Activated T-helper 1 cell treated with anti-CD3 and anti-CD28 coated beads, Interleukin-12 subunit alpha, Interleukin-12 subunit beta, Interleukin-2, Interleukin-4 antibody, amounts not matched to agents 30 ng/mL and 10 ng/mL and 1 ng/mL, durations not matched to agents 14 hours and 24 hours and 36 hours (primary cell): ENCODE measurements around the gene STON1. TPM values are rescaled to one million over a fixed set of nuclear protein-coding genes. Genes with fewer than 3 reads are reported as not detected.
"Not testable (repeated sequence)": the region's sequence is repeated elsewhere in the genome, so short reads cannot be mapped to it uniquely, and the experiment has no call there.

Experiments used
- DNase-seq: peaks from one replicate; pipeline ENCODE4 v3.0.0; 2021; ENCODE audit warnings: low spot score
- H3K27ac Mint-ChIP-seq: one replicate; pipeline ENCODE4 v1.8.0; 2021; ENCODE audit warnings: mild to moderate bottlenecking, mixed read lengths
- H3K27me3 Mint-ChIP-seq: one replicate; pipeline ENCODE4 v1.8.0; 2022; ENCODE audit warnings: mild to moderate bottlenecking, moderate library complexity, mixed read lengths; ENCODE audit not compliant: insufficient read depth
- H3K36me3 Mint-ChIP-seq: one replicate; pipeline ENCODE4 v1.8.0; 2021; ENCODE audit warnings: low read depth, mixed read lengths
- H3K4me1 Mint-ChIP-seq: one replicate; pipeline ENCODE4 v1.8.0; 2021; ENCODE audit warnings: low read depth, mixed read lengths
- H3K4me3 Mint-ChIP-seq: one replicate; pipeline ENCODE4 v1.8.0; 2021; ENCODE audit warnings: mild to moderate bottlenecking, moderate library complexity, mixed read lengths
- H3K9me3 Mint-ChIP-seq: one replicate; pipeline ENCODE4 v1.8.0; 2021; ENCODE audit warnings: mixed read lengths
- intact Hi-C: fragments of 100-400 bp; cut with micrococcal nuclease; formaldehyde crosslinking; loops from one replicate; pipeline ENCODE4 v1.15.1; 2024
- total RNA-seq: library from RNA; stranded (reverse); gene quantifications from 2 replicates; pipeline ENCODE4 v1.2.3, GENCODE V29; 2022

The STON1 gene
- total RNA-seq, 1 donor from 2014 or later, result 1.2 TPM

GRCh38 chr2:48532824-48533223 lies 2.9 kb downstream of the STON1 start:
- H3K36me3 Mint-ChIP-seq, result peaks cover 4% of the 10 kb centered on the region
- no peak overlapping the region for H3K4me3 Mint-ChIP-seq
- H3K9me3 Mint-ChIP-seq, result no peaks in the 10 kb centered on the region
- H3K27me3 Mint-ChIP-seq, result peaks cover 15% of the 10 kb centered on the region
- intact Hi-C loops, result no loop called here
- peaks cover 11% of the 10 kb centered on the region for H3K4me1 Mint-ChIP-seq
- DNase-seq, result no peak
- no peak overlapping the region for H3K27ac Mint-ChIP-seq

GRCh38 chr2:48534781-48535180 lies 4.8 kb downstream of the STON1 start:
- Mint-ChIP-seq H3K36me3 (peaks cover under 1% of the 10 kb centered on the region), H3K27me3 (peaks cover 11% of the 10 kb centered on the region), H3K9me3 (no peaks in the 10 kb centered on the region), H3K4me1 (peaks cover 11% of the 10 kb centered on the region), H3K4me3 (no peak overlapping the region), H3K27ac (no peak overlapping the region)
- intact Hi-C loops, result no loop called here
- no peak for DNase-seq

- peaks cover 2% of the 10 kb centered on the region for H3K27me3 Mint-ChIP-seq
- H3K4me1 Mint-ChIP-seq, result no peaks in the 10 kb centered on the region
- intact Hi-C loops, result no loop called here
These were observed 10.4 kb downstream of the STON1 start for GRCh38 chr2:48540237-48540935.

GRCh38 chr2:48541666-48542389 lies 11.9 kb downstream of the STON1 start:
- DNase-seq, result no peak
- peaks cover 2% of the 10 kb centered on the region for H3K27me3 Mint-ChIP-seq
- H3K36me3 Mint-ChIP-seq, result no peaks in the 10 kb centered on the region
- H3K4me3 Mint-ChIP-seq, result no peak overlapping the region
- no peak overlapping the region for H3K27ac Mint-ChIP-seq
- H3K4me1 Mint-ChIP-seq, result no peaks in the 10 kb centered on the region
- H3K9me3 Mint-ChIP-seq, result no peaks in the 10 kb centered on the region
- intact Hi-C loops, result no loop called here

More at GRCh38 chr2:48540237-48540935, 10.4 kb downstream of the STON1 start:
- Mint-ChIP-seq H3K4me3 (no peak overlapping the region), H3K36me3 (no peaks in the 10 kb centered on the region), H3K27ac (no peak overlapping the region), H3K9me3 (no peaks in the 10 kb centered on the region)
- DNase-seq, result no peak

- Mint-ChIP-seq H3K9me3 (no peaks in the 10 kb centered on the region), H3K36me3 (no peaks in the 10 kb centered on the region), H3K27me3 (no peaks in the 10 kb centered on the region), H3K4me1 (no peaks in the 10 kb centered on the region), H3K4me3 (no peak overlapping the region), H3K27ac (no peak overlapping the region)
- intact Hi-C loops, result no loop called here
- DNase-seq, result no peak
These were observed 13.9 kb downstream of the STON1 start for GRCh38 chr2:48543895-48544294.

- H3K27me3 Mint-ChIP-seq, result no peaks in the 10 kb centered on the region
- H3K36me3 Mint-ChIP-seq, result no peaks in the 10 kb centered on the region
- no peaks in the 10 kb centered on the region for H3K4me1 Mint-ChIP-seq
- H3K4me3 Mint-ChIP-seq, result no peak overlapping the region
- DNase-seq, result no peak
- no peak overlapping the region for H3K27ac Mint-ChIP-seq
- no peaks in the 10 kb centered on the region for H3K9me3 Mint-ChIP-seq
- intact Hi-C loops, result no loop called here
These were observed 15.3 kb downstream of the STON1 start for GRCh38 chr2:48545244-48545643.

GRCh38 chr2:48548840-48549239 lies 18.9 kb downstream of the STON1 start:
- Mint-ChIP-seq H3K4me3 (no peak overlapping the region), H3K27me3 (no peaks in the 10 kb centered on the region), H3K27ac (no peak overlapping the region), H3K4me1 (no peaks in the 10 kb centered on the region), H3K9me3 (no peaks in the 10 kb centered on the region), H3K36me3 (no peaks in the 10 kb centered on the region)
- no peak for DNase-seq
- intact Hi-C loops, result no loop called here

- DNase-seq, result no peak
- Mint-ChIP-seq H3K4me3 (no peak overlapping the region), H3K27me3 (no peaks in the 10 kb centered on the region), H3K36me3 (no peaks in the 10 kb centered on the region), H3K27ac (no peak overlapping the region), H3K4me1 (no peaks in the 10 kb centered on the region), H3K9me3 (no peaks in the 10 kb centered on the region)
- intact Hi-C loops, result no loop called here
These were observed 20.0 kb downstream of the STON1 start for GRCh38 chr2:48549972-48550371.

GRCh38 chr2:48551548-48551947 lies 21.6 kb downstream of the STON1 start:
- DNase-seq, result no peak
- Mint-ChIP-seq H3K27me3 (no peaks in the 10 kb centered on the region), H3K4me1 (no peaks in the 10 kb centered on the region), H3K4me3 (no peak overlapping the region), H3K27ac (no peak overlapping the region), H3K36me3 (no peaks in the 10 kb centered on the region), H3K9me3 (no peaks in the 10 kb centered on the region)
- intact Hi-C loops, result no loop called here

GRCh38 chr2:48555071-48555470 lies 25.1 kb downstream of the STON1 start:
- DNase-seq, H3K36me3 Mint-ChIP-seq, H3K4me3 Mint-ChIP-seq, H3K27me3 Mint-ChIP-seq, H3K4me1 Mint-ChIP-seq, intact Hi-C loops, H3K27ac Mint-ChIP-seq, H3K9me3 Mint-ChIP-seq: not testable (repeated sequence)

GRCh38 chr2:48558456-48558855 lies 28.5 kb downstream of the STON1 start:
- H3K36me3 Mint-ChIP-seq, result no peaks in the 10 kb centered on the region
- H3K4me1 Mint-ChIP-seq, result no peaks in the 10 kb centered on the region
- no peak for DNase-seq
- H3K27me3 Mint-ChIP-seq, result no peaks in the 10 kb centered on the region
- no peaks in the 10 kb centered on the region for H3K9me3 Mint-ChIP-seq
- H3K4me3 Mint-ChIP-seq, result no peak overlapping the region
- no peak overlapping the region for H3K27ac Mint-ChIP-seq
- intact Hi-C loops, result no loop called here

- Mint-ChIP-seq H3K27me3 (no peaks in the 10 kb centered on the region), H3K9me3 (no peaks in the 10 kb centered on the region), H3K4me3 (no peak overlapping the region), H3K4me1 (no peaks in the 10 kb centered on the region), H3K36me3 (no peaks in the 10 kb centered on the region), H3K27ac (no peak overlapping the region)
- intact Hi-C loops, result no loop called here
- no peak for DNase-seq
These were observed 30.7 kb downstream of the STON1 start for GRCh38 chr2:48560546-48561209.

GRCh38 chr2:48562281-48562680 lies 32.3 kb downstream of the STON1 start:
- no peaks in the 10 kb centered on the region for H3K4me1 Mint-ChIP-seq

More at GRCh38 chr2:48562281-48562680, 32.3 kb downstream of the STON1 start:
- DNase-seq, result no peak
- intact Hi-C loops, result no loop called here
- no peaks in the 10 kb centered on the region for H3K36me3 Mint-ChIP-seq
- no peaks in the 10 kb centered on the region for H3K9me3 Mint-ChIP-seq
- H3K27ac Mint-ChIP-seq, result no peak overlapping the region
- H3K4me3 Mint-ChIP-seq, result no peak overlapping the region
- no peaks in the 10 kb centered on the region for H3K27me3 Mint-ChIP-seq
